Lower leg skin (tissue), 3 donors: ENCODE results near the gene KRTAP10-3.

Experiments
- POLR2A ChIP-seq, 2 donors: fragments of 450-650 bp; IDR thresholded peaks; one replicate each; pipeline ENCODE4 v1.6.1; 2016 to 2017; ENCODE audit warnings: antibody characterized with exemption in 2 of 2, mild to moderate bottlenecking in 1 of 2, moderate library complexity in 1 of 2
- TF ChIP-seq, protein P1 (sequence below), 3 donors: fragments of 450-650 bp; IDR thresholded peaks; one replicate each; pipeline ENCODE4 v1.5.1; 2016; ENCODE audit warnings: antibody characterized with exemption in 3 of 3, mild to moderate bottlenecking in 3 of 3, moderate library complexity in 2 of 3

GRCh38 chr21:44527156-44527982, 31.2 kb downstream of the KRTAP10-3 start:
- TF ChIP-seq POLR2A (IDR thresholded peaks at IDR 0.05): no peak
- TF ChIP-seq, protein P1, sequence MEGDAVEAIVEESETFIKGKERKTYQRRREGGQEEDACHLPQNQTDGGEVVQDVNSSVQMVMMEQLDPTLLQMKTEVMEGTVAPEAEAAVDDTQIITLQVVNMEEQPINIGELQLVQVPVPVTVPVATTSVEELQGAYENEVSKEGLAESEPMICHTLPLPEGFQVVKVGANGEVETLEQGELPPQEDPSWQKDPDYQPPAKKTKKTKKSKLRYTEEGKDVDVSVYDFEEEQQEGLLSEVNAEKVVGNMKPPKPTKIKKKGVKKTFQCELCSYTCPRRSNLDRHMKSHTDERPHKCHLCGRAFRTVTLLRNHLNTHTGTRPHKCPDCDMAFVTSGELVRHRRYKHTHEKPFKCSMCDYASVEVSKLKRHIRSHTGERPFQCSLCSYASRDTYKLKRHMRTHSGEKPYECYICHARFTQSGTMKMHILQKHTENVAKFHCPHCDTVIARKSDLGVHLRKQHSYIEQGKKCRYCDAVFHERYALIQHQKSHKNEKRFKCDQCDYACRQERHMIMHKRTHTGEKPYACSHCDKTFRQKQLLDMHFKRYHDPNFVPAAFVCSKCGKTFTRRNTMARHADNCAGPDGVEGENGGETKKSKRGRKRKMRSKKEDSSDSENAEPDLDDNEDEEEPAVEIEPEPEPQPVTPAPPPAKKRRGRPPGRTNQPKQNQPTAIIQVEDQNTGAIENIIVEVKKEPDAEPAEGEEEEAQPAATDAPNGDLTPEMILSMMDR (IDR thresholded peaks at IDR 0.05): no peak
